DOHH2 (cell line): ENCODE results near the gene PKP3.

Experiments used
- H3F3A ChIP-seq: fragments of 200-600 bp; sonication (generic), shearing (Covaris generic); 2 replicates; pipeline ENCODE4 v1.6.0; 2016; ENCODE audit warnings: antibody characterized with exemption, mild to moderate bottlenecking; ENCODE audit not compliant: control insufficient read depth, insufficient read depth
- H3K27ac ChIP-seq: fragments of 200-600 bp; sonication (generic); 2 replicates; pipeline ENCODE4 v1.5.1; 2014; ENCODE audit warnings: low read depth, mild to moderate bottlenecking, low read length, moderate library complexity
- H3K27me3 ChIP-seq: fragments of 200-600 bp; sonication (generic); 2 replicates; pipeline ENCODE4 v1.6.1; 2014; ENCODE audit warnings: mild to moderate bottlenecking, low read length, mixed read lengths; ENCODE audit not compliant: control insufficient read depth
- H3K36me3 ChIP-seq: fragments of 200-600 bp; sonication (generic); 2 replicates; pipeline ENCODE4 v1.6.1; 2014; ENCODE audit warnings: mild to moderate bottlenecking, low read length, moderate library complexity, mixed read lengths; ENCODE audit not compliant: control insufficient read depth
- H3K4me1 ChIP-seq: fragments of 200-600 bp; sonication (generic); 2 replicates; pipeline ENCODE4 v1.6.1; 2014; ENCODE audit warnings: mild to moderate bottlenecking, low read length, mixed read lengths; ENCODE audit not compliant: control insufficient read depth
- H3K4me2 ChIP-seq: fragments of 200-600 bp; sonication (generic); 2 replicates; pipeline ENCODE4 v1.6.0; 2014; ENCODE audit warnings: mild to moderate bottlenecking, low read length, moderate library complexity
- H3K4me3 ChIP-seq: fragments of 200-600 bp; sonication (generic); 2 replicates; pipeline ENCODE4 v1.5.1; 2014; ENCODE audit warnings: mild to moderate bottlenecking, low read length, mixed read lengths
- H3K79me2 ChIP-seq: fragments of 200-600 bp; sonication (generic); 2 replicates; pipeline ENCODE4 v1.6.1; 2014; ENCODE audit warnings: mild to moderate bottlenecking, low read length, mixed read lengths; ENCODE audit not compliant: control insufficient read depth
- H3K9me2 ChIP-seq: fragments of 200-600 bp; sonication (generic); replicated peaks from 2 replicates; pipeline ENCODE4 v1.6.1; 2014; ENCODE audit warnings: mild to moderate bottlenecking, low read length, mixed read lengths; ENCODE audit not compliant: control insufficient read depth
- H3K9me3 ChIP-seq: fragments of 200-600 bp; sonication (generic); 2 replicates; pipeline ENCODE4 v1.6.1; 2014; ENCODE audit warnings: antibody characterized with exemption, low read length, mixed read lengths; ENCODE audit not compliant: control insufficient read depth, insufficient read depth
- H4K20me1 ChIP-seq: fragments of 200-600 bp; sonication (generic); 2 replicates; pipeline ENCODE4 v1.6.0; 2014; ENCODE audit warnings: low read depth, mild to moderate bottlenecking, antibody characterized with exemption, low read length, moderate library complexity; ENCODE audit not compliant: control insufficient read depth, insufficient read depth
- CTCF ChIP-seq: fragments of 200-600 bp; sonication (generic); IDR thresholded peaks from one replicate; pipeline ENCODE4 v1.5.1; 2014; ENCODE audit warnings: antibody characterized with exemption, mild to moderate bottlenecking, low read depth, low read length; ENCODE audit not compliant: poor library complexity, severe bottlenecking
- EZH2phosphoT487 ChIP-seq: fragments of 200-600 bp; sonication (generic); IDR thresholded peaks from 2 replicates; pipeline ENCODE4 v1.6.1; 2017; ENCODE audit warnings: borderline replicate concordance, mild to moderate bottlenecking, antibody characterized with exemption, low read length, moderate library complexity, mixed read lengths

PKP3 gene

DNA sequence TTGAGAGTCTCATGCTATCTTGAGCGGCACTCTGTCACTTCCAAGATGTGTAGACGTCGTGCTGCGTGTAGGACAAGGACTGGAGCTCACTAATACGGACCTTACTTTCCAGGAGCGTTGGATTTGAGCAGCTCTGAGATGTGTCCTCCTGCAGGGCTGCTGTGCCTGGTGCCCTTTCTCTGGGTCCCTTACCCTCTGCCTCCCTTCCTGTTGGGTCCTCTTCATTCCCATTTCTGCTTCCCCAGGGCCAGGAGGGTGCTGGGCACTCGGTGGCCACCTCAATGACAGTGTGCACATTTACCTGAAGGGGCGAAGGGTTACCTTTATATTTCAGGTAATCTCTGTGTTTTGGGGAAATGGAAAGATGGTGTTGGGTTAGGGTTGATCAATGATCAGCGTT, 60.0 kb downstream of the PKP3 start:
- peaks cover 34% of the 10 kb centered on the region for H3K4me1 ChIP-seq
- peaks cover 5% of the 10 kb centered on the region for H3F3A ChIP-seq
- TF ChIP-seq CTCF = no peak
- TF ChIP-seq EZH2phosphoT487 = no peak
- no peak overlapping the region for H3K4me3 ChIP-seq
- no peak overlapping the region for H3K4me2 ChIP-seq
- no peaks in the 10 kb centered on the region for H3K9me2 ChIP-seq
- no peaks in the 10 kb centered on the region for H3K27me3 ChIP-seq
- peaks cover 34% of the 10 kb centered on the region for H3K36me3 ChIP-seq
- peaks cover 82% of the 10 kb centered on the region for H3K79me2 ChIP-seq
- H3K9me3 ChIP-seq = no peaks in the 10 kb centered on the region
- H3K27ac ChIP-seq = no peak overlapping the region
- H4K20me1 ChIP-seq = peaks cover 6% of the 10 kb centered on the region; the same call in 1 of the 2 replicates
